Activated CD4-positive, alpha-beta T cell treated with anti-CD3 and anti-CD28 coated beads for 1 hour (primary cell): ENCODE results near the gene CCM2L.
A peak's percentile ranks its signal among the peaks of the same experiment; 100 is the strongest.

ENCODE experiments used
- DNase-seq: peaks from one replicate; pipeline ENCODE4 v3.0.0-alpha.2; 2020

The CCM2L gene

DNA sequence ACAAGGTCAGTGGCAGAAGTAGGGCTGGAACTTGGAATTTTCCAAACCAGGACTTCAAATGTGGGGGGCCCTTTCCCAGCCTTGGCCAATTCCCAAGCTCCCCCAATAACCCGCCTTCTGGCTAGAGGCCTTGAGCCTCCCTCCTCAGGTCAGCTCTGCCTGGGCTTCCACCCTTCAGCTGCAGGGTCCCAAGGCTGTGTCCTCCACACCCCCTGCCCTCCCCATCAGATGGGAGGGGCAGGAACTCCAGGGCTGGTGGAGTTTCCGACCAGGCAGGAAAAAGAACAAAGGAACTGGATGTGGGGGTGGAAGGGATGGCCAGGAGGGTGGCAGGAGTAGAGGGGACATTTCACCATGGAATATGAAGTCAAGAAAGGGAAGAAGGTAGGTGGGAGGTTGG lies at the start of gene CCM2L:
Gene CCM2L (plus strand): TSS at position 338 of the 400 bp plus-strand sequence. CDS start 17 bp downstream, at position 355.
- DNase-seq, result no peak

DNA sequence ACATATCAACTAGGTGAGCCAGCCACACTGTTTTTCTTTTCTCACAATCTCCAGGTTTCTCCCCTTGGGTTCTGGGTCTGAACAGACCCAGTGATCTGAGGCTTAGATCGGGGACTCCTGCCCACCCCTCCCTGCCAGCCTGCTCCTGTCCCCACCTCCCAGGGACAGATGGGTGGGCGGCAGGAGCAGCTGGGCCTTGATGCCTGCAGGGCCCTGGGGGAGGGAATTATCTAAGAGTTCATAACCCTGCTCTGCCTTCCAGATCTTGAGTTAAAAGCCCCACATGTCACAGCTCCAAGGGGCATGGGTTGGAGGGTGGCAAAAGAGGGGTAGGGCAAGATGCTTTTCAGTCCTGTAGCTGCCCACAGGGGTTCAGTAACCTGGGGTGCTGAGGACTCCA lies 47.5 kb upstream of the CCM2L start:
- no peak for DNase-seq

DNA sequence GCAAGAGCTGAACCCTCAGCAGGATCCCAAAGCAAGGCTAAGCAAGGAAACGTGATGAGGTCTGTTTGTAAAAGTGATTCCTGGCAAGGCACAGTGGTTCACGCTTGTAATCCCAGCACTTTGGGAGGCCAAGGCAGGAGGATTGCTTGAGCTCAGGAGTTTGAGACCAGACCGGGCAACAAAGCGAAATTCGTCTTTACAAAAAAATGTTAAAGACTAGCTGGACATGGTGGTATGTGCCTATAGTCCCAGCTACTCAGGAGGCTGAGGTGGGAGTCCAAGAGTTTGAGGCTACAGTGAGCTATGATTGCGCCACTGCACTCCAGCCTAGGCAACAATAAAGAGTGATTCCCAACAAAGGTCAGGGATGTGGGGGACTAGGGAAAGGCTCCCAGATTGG lies 46.3 kb upstream of the CCM2L start:
- DNase-seq, result no peak

DNA sequence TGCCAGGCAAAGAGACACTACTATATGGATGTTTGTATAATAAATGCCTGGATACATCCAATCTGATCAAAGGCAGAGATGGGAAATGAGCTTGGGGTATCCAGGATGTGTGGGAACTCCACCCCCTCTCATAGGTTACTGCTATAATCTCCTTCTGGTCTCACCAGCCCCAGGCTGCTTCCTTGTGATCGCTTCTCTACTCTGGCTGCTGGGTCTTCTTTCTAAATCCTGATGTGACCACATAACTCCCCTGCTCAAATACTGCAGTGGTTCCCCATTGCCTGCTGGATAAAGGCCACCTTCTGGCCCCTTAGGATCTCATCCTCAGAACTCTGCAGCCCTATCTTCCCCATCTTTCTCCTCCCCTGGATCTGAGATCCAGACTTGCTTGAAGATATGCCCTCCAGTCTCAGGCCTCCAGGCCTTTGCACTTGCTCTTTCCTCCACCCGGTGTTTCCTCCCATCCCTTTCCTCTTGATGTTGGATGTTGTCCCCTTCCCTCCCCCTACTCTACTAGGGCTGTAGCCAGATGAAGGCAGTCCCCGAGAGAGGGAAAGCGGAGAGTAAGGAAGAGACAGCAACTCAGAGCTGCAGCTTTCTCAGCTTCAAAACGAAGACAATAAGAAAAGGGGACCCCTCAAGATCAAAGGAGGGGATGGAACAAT lies 43.1 kb upstream of the CCM2L start:
- DNase-seq, result no peak

DNA sequence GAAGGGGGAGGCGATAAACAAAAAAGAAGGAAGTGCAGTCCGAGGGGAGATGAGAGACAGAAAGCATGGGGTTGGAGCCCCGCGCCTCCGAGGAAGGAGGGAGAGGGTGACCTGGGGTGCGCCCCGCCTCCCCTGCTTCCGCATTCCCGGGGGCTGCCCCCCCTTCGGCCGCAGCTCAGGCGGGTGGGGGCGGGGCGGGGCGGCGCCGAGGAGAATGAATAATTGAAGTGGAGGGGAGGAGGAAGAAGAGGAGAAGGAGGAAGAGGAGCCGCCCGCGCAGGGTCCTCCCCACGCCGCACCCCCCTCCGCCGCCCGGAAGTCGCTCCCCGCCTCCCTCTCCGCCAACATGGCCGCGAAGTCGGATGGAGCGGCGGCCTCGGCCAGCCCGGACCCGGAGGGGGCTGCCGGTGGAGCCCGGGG lies 42.4 kb upstream of the CCM2L start, which contains the start of gene XKR7:
Gene XKR7 (plus strand): TSS at position 322 of the 420 bp plus-strand sequence. CDS start 25 bp downstream, at position 347.
- DNase-seq, result no peak

DNA sequence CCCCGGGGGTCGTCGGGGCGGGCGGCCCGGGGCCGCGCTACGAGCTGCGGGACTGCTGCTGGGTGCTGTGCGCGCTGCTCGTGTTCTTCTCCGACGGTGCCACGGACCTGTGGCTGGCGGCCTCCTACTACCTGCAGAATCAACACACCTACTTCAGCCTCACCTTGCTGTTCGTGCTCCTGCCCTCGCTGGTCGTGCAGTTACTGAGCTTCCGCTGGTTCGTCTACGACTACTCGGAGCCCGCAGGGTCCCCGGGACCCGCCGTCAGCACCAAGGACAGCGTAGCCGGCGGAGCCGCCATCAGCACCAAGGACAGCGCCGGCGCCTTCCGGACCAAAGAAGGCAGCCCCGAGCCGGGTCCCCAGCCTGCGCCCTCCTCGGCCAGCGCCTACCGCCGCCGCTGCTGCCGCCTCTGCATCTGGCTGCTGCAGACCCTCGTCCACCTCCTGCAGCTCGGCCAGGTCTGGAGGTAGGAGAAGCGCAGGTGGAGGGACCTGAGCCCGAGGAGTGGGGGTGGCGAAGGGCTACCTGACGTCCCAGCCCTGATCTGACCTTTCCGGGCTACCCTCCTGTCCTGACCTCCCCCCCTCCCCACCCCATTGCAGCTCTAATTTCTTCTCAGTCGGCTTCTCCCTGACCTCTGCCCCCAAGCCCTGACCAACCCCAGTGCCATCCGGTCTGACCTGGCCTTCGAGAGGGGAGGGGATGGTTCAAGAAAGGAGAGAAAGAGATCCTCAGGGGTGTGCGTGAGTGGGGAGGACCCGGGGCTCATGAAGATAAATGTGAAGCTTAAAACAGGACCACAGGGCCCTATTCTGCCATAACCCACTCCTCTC lies 41.7 kb upstream of the CCM2L start:
- DNase-seq, result peak; percentile 66

DNA sequence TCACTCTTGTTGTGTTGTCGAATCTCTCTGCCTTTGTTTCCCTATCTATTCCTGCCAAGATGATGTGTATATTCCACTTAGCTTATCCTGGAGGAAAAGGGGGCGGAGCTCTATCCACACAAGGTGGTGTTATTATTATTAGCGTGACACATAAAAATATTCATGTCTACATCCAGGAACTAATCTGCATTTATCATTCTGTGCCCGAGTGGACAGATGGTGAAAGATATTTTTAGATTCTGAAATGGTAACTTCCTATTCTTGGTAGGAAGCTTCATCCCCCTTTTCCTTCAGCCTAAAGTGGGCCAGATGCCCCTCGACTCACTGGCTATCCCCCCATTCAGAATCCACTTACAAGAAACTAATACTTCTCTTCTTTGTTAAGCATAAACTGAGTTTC lies 40.2 kb upstream of the CCM2L start:
- no peak for DNase-seq

DNA sequence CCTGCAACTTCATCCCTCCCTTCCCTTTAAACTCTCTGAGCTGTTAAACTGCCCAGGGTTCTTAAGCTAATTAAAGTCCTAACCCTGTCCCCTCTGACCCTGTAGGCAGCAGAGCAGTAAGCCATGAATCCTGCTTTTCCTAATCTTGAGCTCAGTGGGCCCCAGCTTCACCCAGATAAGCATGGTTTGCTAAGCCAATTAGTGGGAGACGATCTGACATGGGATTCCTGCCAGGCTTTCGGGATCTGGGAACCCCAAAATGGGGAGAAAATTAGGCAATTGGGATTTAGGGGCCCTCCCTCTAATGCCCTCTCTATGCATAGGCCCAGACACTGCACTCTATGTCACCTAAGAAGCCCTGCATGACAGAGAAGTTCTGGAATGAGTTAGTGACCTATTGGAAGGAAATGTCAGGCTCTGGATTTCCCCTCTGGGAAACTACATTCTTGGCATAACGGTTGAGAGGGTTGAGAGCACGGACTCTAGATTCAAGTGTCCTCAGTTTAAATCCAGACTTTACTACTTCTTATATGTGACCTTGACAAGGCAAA lies 37.7 kb upstream of the CCM2L start:
- no peak for DNase-seq

DNA sequence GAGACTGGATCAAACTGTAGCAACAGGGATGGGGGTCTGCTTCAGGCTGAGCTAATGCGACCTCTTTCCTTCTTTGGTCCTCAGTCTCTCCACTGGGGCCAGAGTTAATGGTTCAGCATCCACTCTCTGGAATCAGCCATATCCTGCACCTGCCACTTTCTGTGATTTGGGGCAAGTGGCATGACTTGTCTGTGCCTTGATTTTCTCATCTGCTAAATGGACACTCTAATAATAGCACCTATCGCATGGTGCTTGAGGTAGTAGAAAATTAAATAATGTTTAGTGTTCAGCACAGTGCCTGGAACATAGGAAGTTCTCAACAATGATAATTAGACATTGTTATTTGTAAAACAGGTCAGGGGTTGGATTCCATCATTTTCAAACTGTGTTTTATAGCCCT lies 35.9 kb upstream of the CCM2L start:
- DNase-seq, result no peak

DNA sequence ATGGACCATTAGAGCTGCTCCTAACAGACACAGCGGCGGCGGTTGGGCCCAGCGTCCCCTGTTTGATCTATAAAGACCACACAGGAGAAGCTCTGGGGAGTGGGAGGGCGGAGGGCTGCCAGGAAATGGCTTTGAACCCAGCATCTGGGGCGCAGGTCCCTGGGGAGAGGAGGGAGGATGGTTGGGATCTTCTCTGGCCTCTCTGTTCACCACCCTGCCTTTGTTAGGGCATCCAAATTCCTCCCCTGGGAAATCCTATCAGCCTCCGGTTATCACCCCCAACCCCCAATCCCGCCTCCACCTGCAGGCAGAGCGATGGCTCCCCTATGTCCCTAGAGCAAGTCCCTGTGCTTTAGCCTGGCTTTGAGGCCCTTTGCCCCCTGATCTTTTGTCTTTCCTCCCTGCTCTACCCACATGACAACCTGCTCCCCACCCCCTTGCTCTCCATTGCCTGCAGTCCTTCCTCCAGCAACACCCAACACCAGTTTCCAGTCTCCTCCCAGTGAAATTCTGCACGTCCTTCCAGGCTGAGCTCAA lies 35.2 kb upstream of the CCM2L start:
- DNase-seq, result no peak

DNA sequence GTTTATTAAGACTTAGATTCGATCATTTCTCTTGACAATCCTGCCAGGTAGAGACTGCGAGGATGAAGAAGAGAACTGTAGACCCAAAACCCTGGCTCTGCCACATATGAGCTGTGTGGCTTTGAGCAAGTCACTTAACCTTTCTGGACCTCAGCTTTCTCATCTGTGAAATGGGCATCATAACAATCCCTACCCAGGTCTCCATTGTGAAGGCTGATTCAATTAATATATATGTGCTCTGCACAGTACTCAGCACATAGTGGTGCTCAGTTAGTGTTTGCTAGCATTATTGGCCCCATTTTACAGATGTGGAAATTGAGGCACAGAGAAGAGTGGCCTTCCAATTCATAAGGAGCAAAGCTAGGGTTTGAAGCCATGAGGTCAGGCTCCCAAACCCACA lies 34.4 kb upstream of the CCM2L start:
- DNase-seq, result no peak

DNA sequence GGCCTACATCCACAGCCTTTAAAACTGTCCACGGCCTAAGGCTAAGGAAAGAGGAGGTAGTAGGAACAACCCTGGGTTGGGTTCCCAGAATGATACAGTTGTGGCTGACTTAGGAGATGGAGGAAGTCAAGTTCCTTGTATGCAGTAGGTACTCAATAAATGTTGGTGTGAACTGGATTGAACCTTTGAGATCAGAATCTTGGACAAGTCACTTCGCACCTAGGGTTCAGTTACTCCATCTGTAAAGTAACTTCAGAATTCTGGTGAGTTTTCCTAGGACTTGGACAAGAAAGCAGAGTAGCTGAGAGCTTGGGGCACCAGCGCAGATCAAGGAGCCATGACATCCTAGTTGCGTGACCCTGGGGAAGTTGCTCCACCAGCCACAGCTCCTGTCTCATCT lies 33.2 kb upstream of the CCM2L start:
- no peak for DNase-seq

DNA sequence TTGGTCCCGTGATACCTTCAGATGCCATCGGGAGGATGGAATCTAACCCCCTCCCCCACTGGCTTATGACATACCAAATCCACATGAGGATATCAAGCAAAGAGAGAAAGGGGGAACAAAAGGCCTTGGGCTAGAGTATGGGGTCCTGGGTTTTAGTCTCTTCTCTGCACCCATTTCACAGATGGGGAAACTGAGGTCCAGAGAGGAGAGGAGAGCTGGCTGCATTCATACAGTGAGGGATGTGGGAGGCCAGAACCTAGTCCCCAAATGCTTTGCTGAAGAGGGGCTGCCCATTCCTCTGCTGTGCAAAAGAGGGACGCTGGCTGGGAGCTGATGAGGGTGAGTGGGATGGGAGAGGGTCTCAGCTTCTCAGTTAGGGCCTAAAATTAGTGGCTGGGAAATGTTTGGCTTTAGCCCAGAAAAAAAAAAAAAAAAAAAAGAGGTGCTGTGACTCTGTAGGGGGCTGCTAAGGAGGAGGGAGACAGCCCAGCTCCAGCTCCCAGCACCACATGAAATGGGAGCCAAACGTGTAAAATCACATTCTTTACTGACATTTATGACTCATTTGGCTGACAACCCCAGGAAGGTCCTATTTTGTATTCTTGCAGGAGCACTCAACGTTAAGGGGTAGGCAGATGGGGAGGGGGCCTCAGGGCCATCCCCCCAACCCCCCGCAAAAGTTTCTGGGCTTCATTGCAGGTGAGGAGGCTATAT lies 30.4 kb upstream of the CCM2L start:
- no peak for DNase-seq

DNA sequence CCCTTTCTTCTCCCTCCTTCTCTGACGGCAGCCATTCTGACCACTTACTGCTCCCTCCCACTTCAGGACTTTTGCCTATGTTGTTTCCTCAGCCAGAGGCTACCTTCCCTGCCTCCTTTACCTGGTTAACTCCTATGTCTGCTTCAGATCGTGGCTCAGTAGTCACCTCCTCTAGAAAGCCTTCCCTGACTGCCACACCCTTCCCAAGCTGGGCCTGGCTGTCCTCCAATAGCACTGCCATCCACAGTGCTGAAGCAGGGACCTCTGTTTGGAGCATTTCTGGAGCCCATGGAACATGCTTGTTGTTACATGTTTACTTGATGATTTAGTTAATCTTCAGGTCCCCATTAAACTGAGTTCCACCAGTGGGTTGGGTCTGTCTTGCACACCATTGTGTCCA lies 28.5 kb upstream of the CCM2L start:
- no peak for DNase-seq

DNA sequence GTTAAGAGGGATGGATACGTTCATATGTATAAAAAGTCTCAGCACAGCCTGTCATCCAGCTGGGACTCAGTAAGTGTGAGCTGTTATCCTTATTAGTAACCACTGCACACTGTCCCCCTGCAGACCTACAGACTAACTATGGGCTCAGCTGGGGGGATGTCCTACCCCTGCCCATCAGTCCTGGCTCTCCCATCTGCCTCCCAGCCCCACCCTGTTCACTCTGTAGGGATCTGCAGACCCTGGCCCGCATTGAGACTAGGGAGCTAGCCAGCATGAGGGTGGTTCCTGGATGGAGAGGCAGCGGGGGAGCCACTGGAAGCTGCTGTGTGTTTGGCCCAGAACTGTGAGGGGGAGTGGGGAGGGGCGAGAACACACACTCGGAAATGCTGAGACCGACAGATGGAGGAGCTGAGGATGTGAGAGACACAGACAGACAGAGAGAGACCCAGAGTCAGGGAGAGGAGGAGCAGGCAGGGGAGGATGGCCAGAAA lies 25.2 kb upstream of the CCM2L start:
- no peak for DNase-seq

DNA sequence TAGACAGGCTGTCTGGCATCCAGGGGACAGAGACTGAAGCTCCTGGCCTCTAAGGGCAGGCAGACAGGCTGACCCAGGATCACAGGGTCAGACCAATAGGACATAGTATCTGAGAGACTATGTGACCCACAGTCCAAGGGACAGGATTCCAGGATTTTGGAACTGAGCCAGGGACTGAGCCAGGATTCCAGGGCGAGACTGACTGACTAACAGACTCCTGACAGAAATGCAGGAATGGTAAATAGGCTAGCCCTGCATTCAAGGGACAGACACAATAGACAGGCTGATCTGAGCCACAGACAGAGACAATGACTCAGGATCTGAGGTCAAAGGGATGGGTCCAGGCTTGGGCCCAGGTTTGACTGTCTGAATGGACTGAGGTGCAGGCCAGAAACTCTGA lies 22.5 kb upstream of the CCM2L start:
- DNase-seq, result no peak

DNA sequence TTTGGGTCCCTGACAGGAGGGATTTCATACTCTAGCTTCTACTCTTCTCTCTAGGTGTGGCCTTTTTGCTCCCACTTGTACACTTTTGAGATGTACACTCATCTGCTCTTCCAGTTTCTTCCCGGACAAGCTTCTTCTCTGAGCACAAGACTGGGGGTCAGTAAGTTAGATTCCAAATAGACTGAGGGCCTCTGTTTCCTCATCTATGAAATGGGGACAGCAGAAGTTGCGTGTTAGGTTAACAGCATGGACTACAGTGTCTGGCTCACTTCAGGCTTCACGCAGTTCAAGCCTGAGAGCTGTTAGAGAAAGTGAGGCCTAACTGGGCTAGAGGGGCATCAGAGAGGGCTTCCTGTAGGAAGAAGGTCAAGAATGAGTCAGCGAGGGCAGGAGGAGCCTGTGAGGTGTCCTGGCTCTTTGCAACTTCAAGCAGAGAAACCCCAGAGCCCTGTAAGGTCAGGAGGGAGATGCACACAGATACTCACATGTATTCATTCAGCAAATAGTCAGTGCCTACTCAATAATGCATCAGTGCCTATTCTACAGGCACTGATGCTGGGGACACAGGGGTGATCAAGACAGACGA lies 21.7 kb upstream of the CCM2L start:
- DNase-seq, result no peak

DNA sequence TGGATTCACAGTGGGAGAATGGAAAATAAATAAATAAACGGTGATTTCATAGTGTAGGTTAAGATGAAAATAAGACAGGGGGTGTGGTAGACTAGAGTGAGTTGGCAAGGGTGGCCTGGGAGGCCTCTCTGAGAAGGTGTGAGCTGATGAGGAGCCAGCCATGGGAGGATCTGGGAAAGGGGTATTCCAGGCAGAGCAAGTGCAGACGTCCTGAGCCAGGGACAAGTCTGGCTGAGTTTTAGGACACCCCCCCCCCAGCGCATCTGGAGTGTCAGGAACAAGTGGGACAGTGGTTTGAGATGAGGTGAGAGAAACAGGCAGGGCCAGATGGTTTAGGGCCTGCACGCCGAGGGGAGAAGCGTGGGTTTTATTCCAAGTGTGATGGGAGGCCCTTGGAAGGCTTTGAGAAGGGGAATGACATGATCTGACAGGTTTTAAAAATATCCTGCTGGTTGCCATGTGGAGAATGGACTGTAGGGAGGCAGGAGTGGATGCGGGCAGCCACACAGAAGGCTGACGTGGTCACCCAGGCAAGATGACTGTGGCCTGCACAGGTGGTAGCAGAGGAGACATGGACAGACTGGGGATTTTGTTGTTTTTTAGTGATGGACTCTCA lies 21.1 kb upstream of the CCM2L start:
- no peak for DNase-seq

DNA sequence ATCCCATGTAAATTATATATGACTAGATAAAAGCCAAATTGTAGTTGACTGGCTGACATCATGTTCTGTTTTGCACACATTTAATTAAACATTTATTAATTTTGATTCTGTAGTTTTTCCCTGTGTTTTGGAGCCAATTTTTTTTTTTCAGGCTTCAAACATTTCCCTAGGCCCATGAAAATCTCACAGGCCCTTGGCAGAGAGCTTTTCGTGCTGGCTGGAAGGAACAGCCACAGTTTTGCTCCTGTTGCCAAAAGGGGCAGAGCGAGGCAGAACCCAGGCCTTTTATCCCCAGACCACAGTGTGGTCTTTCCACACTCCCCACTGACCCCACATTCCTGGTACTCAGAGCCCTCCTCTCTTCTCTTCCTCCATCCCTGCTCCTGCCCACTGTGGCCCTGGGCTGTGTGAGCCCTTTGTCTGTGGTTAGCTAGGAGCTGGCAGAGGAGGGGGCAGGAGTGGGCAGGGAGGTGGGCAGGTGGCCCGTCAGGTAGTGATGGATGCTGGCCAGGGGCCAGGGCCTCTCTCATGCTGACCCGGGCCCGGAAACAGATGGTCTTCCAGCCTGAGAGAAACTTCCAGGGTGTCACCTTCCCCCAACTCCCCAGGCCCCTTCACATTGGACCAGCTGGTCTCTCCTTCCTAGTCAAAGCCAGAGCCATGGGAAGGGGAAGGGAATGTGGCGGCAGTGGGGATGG lies 19.4 kb upstream of the CCM2L start:
- no peak for DNase-seq

DNA sequence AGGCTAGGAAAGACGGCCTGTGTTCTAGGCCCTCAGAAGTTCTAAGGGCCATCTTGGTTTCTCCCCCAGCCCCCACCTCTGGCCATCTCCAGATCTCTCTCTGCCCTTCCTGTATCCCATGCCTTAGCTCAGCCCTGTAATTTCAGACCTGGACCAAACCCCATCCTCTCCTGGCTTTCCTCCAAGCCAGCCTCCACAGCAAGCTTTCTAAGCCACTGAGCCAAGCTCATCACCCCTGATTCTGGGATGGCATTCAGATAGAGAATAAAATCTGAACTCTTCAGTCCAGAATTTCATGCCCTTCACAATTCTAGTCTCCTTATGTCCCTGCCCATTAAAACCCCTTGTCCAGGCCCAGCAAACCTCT lies 18.9 kb upstream of the CCM2L start:
- DNase-seq, result no peak

DNA sequence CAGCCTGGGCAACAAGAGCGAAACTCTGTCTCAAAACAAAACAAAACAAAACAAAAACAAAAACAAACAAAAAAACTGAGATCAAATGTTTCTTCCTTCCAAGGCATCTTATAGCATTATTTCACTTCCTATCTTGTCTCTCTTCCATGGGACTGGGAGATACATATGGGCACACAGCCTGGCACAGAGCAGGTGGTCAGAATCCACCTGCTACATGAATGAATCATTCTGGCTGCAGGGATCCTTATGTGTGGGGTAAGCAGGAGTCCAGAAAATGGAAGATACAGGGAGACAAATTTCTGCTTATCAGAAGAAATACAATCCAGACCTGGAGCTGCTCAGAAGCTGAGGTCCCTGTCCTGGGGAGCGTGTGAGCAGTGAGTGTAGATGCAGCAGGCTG lies 18.2 kb upstream of the CCM2L start:
- DNase-seq, result no peak

DNA sequence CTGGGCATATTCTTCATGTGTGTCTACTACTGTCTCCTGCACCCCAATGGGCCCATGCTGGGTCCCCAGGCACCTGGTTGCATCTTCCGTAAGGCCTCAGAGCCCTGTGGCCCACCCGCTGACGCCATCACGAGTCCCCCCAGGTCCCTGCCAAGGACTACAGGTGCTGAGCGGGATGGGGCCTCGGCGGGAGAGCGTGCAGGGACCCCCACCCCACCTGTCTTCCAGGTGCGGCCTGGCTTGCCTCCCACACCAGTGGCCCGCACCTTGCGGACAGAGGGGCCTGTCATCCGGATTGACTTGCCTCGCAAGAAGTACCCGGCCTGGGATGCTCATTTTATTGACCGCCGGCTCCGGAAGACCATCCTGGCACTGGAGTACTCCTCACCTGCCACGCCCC lies 13.2 kb upstream of the CCM2L start:
- no peak for DNase-seq
